Measurements from ENCODE around the gene GLDN. TPM values are rescaled to one million over a fixed set of nuclear protein-coding genes. Genes with fewer than 3 reads are reported as not detected.

The GLDN gene
- total RNA-seq, 4 donors from 2014 or later, result 0.27 to 1.8 (median 1.2) TPM

- Histone ChIP-seq H3K9me3 (no peaks in the 10 kb centered on the region), H3K4me1 (peaks cover 0 to 17% of the 10 kb centered on the region in 2 donors), H3K36me3 (no peaks in the 10 kb centered on the region), H3K4me3 (replicated peaks in 1 of 3) (no peak overlapping the region), H3K27me3 (no peaks in the 10 kb centered on the region), H3K27ac (no peak overlapping the region)
- intact Hi-C loops (cut with DNase I), result no loop called here
- DNase-seq, result no peak
- TF ChIP-seq CTCF (IDR thresholded peaks at IDR 0.05), result no peak
- no peak for TF ChIP-seq POLR2A (IDR thresholded peaks at IDR 0.05)
- WGBS, 2 donors, result 92 to 97% methylated on average over 5 of the region's 5 CpGs
Measured at GRCh38 chr15:51335087-51335486, 6.4 kb upstream of the GLDN start.

GRCh38 chr15:51335538-51336410 is 5.7 kb upstream of the GLDN start:
- no peak for TF ChIP-seq POLR2A (IDR thresholded peaks at IDR 0.05)
- TF ChIP-seq CTCF (IDR thresholded peaks at IDR 0.05), result no peak
- 88 to 91% methylated on average over 9 of the region's 9 CpGs for WGBS, 2 donors
- H3K27ac ChIP-seq, result no peak overlapping the region

GRCh38 chr15:51338496-51338895 is 3.0 kb upstream of the GLDN start, which contains the start of gene CYP19A1:
Gene CYP19A1, minus strand, starts transcription at chr15:51338596. Its CDS starts 95,684 bp downstream, at chr15:51242912.
- no peak for TF ChIP-seq CTCF (IDR thresholded peaks at IDR 0.05)
- TF ChIP-seq POLR2A (IDR thresholded peaks at IDR 0.05), result no peak
- intact Hi-C loops (cut with DNase I), result no loop called here
- H3K4me1 ChIP-seq, result peaks cover 0 to 21% of the 10 kb centered on the region in 2 donors
- no peaks in the 10 kb centered on the region for H3K9me3 ChIP-seq
- no peak within 1 kb of the TSS for H3K4me3 ChIP-seq (replicated peaks in 1 of 3)
- H3K27me3 ChIP-seq, result no peaks in the 10 kb centered on the region
- 93 to 96% methylated on average over 6 of the region's 6 CpGs for WGBS, 2 donors
- DNase-seq, result no peak
- no peak within 1 kb of the TSS for H3K27ac ChIP-seq
- no peaks in the 10 kb centered on the region for H3K36me3 ChIP-seq

More at GRCh38 chr15:51335538-51336410, 5.7 kb upstream of the GLDN start:
- Histone ChIP-seq H3K9me3 (no peaks in the 10 kb centered on the region), H3K4me1 (peaks cover 0 to 17% of the 10 kb centered on the region in 2 donors), H3K27me3 (no peaks in the 10 kb centered on the region), H3K4me3 (replicated peaks in 1 of 3) (no peak overlapping the region), H3K36me3 (no peaks in the 10 kb centered on the region)
- no peak for DNase-seq
- intact Hi-C loops (cut with DNase I), result no loop called here

GRCh38 chr15:51342227-51342999 is 958 bp downstream of the GLDN start:
- no peak for DNase-seq
- intact Hi-C loops (cut with DNase I), result no loop called here
- Histone ChIP-seq H3K27ac (no peak overlapping the region), H3K9me3 (no peaks in the 10 kb centered on the region), H3K4me1 (peaks cover 0 to 7% of the 10 kb centered on the region in 2 donors), H3K4me3 (replicated peaks in 1 of 3) (no peak overlapping the region), H3K27me3 (no peaks in the 10 kb centered on the region), H3K36me3 (no peaks in the 10 kb centered on the region)
- no peak for TF ChIP-seq CTCF (IDR thresholded peaks at IDR 0.05)
- no peak for TF ChIP-seq POLR2A (IDR thresholded peaks at IDR 0.05)
- 53 to 68% methylated on average over 16 of the region's 16 CpGs for WGBS, 2 donors

Data from thyroid gland (tissue), 4 donors.